GM06990 (cell line): ENCODE results near the gene BICC1.

Experiments used
- DNase-seq: peaks from one replicate; pipeline ENCODE4 v3.0.0-alpha.2; 2011; ENCODE audit not compliant: insufficient read length; ENCODE audit errors: extremely low read depth
- H3K27me3 ChIP-seq: replicated peaks from 2 replicates; pipeline ENCODE4 v1.6.0; 2011; ENCODE audit warnings: low read length; ENCODE audit not compliant: control insufficient read depth, insufficient read depth
- H3K36me3 ChIP-seq: 2 replicates; pipeline ENCODE4 v1.5.1; 2011; ENCODE audit warnings: low read length; ENCODE audit not compliant: control insufficient read depth, insufficient read depth
- H3K4me3 ChIP-seq: replicated peaks from 2 replicates; pipeline ENCODE4 v1.5.1; 2011; ENCODE audit warnings: low read depth, mild to moderate bottlenecking, control low read depth, low read length
- CTCF ChIP-seq: IDR thresholded peaks from 2 replicates; pipeline ENCODE4 v1.5.1; 2011; ENCODE audit warnings: low read length, control low read depth, mild to moderate bottlenecking, inconsistent platforms; ENCODE audit not compliant: insufficient read depth, poor library complexity, severe bottlenecking

BICC1 gene

GRCh38 chr10:58734116-58734515 lies 221.4 kb downstream of the BICC1 start:
- no peaks in the 10 kb centered on the region for H3K27me3 ChIP-seq
- DNase-seq, result no peak
- TF ChIP-seq CTCF, result no peak
- no peak overlapping the region for H3K4me3 ChIP-seq
- H3K36me3 ChIP-seq, result no peaks in the 10 kb centered on the region

DNA sequence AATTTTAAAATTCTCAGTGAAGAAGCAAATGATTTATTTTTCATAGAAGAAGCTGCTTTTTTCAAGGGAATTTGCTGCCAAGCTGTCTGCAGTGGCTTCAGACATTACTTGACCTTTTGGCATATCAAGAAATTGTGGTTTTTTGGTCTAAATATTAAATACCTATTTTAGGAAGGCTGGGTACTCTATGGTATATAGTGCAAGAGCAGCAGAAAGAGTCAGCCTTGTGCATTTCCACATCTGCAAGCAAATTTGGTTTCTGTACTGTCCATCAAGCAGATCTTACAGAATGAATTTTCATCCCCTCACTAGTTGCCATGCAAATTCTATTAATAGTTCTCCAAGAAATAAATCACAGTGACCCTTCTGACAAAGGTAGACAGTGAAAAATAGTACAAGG lies 222.0 kb downstream of the BICC1 start:
- H3K36me3 ChIP-seq, result no peaks in the 10 kb centered on the region
- DNase-seq, result no peak
- H3K27me3 ChIP-seq, result no peaks in the 10 kb centered on the region
- H3K4me3 ChIP-seq, result no peak overlapping the region
- no peak for TF ChIP-seq CTCF

DNA sequence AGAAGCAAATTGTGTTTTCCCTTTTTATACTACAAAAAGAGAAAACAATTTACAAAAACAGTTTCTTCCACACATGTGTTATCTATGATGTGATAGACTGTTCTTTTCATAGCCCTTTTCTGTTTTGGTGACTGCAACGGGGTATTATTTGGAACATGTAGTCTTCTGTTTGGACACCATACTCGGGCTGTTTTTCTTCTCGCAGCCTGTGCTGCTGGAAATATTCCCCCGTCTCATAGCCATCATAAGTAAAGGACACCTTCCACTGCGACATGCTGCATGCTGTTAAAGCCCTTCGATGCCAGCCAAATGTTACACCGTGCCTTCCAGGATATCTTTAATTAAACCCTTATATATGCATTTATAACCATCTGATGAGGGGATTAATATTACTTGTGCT lies 222.4 kb downstream of the BICC1 start:
- no peak for TF ChIP-seq CTCF
- H3K4me3 ChIP-seq, result no peak overlapping the region
- H3K27me3 ChIP-seq, result no peaks in the 10 kb centered on the region
- no peak for DNase-seq
- no peaks in the 10 kb centered on the region for H3K36me3 ChIP-seq

DNA sequence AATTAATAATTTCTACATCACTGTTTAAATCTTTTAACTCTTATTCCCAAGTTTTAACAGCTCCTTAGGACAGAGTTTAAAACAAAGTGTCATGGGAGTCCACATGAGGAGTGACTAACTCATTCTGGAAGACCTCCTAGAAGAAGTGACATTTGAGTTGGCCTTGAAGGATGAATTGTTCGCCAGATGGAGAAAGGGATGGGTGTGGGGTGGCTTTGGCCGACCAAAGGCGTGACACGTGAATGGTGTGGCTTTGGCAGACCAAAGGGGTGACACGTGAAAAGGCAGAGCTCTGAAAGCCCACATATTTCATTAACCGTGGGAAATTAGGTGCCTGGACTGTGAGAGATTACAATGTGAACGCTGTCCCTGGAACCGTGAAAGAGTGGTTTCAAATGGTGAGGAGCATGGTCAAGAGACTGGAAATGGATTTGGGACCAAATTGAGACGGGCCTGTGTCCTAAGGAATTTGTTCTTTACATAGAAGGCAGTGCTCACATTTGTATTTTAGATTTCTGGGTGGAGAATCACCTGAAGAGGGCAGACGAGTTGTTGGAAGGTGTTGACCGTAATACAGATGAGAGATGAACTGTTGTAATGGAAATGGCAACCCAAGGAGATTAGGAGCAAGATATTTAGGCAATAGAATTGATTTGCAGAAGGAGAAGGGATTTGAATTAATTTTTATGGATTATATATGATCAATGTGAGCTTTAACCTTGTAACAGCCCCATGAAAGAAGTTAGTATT lies 228.1 kb downstream of the BICC1 start:
- Histone ChIP-seq H3K4me3 (no peak overlapping the region), H3K36me3 (no peaks in the 10 kb centered on the region), H3K27me3 (no peaks in the 10 kb centered on the region)
- TF ChIP-seq CTCF, result no peak
- no peak for DNase-seq

DNA sequence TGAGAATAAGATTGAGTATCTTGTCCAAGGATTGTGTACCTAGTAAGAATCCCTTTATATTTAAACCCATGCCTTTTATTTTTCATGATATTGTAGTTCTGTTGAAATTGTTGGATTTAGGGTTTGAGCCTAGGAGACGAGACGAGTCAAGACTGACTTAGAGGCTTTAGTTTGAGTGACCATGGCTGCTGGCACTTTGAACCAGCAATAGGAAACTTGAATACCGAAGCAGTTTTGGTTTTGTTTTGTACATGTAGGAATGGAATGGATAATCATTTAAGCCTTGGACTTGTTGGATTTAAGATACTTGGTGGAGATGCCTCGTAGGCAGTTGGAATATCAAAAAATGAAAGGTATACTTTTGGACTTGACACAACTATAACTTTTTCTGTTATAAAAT lies 229.0 kb downstream of the BICC1 start:
- Histone ChIP-seq H3K27me3 (no peaks in the 10 kb centered on the region), H3K4me3 (no peak overlapping the region), H3K36me3 (no peaks in the 10 kb centered on the region)
- no peak for TF ChIP-seq CTCF
- no peak for DNase-seq

- TF ChIP-seq CTCF, result no peak
- Histone ChIP-seq H3K4me3 (no peak overlapping the region), H3K27me3 (no peaks in the 10 kb centered on the region), H3K36me3 (no peaks in the 10 kb centered on the region)
- DNase-seq, result no peak
Measured at GRCh38 chr10:58742141-58742540, 229.5 kb downstream of the BICC1 start.
